H1 (cell line): ENCODE data around the gene PTF1A. TPM values are rescaled to one million over a fixed set of nuclear protein-coding genes. Genes with fewer than 3 reads are reported as not detected.
A peak's percentile ranks its signal among the peaks of the same experiment; 100 is the strongest.

Source experiments
- CTCF ChIA-PET: fragments of 300-600 bp; sonication (Branson Sonifier 250); formaldehyde crosslinking; loops from one replicate; lab custom pipeline; 2021; ENCODE audit not compliant: partially characterized antibody; lab: Charles Lee
- POLR2A ChIA-PET: fragments of 300-600 bp; sonication (Branson Sonifier 250); formaldehyde crosslinking; loops from one replicate; lab custom pipeline; 2021; ENCODE audit warnings: inconsistent platforms; ENCODE audit not compliant: partially characterized antibody; lab: Charles Lee
- DNase-seq, 2 experiments: peaks; one replicate each; pipeline versions ENCODE4 v3.0.0 to v3.0.0-alpha.2; 2010 to 2022; ENCODE audit warnings: low spot score in 2 of 2, low read depth in 1 of 2, mixed read lengths in 1 of 2
- FAIRE-seq: peaks from 2 replicates; lab custom pipeline; 2011; peaks lifted over from hg19 to GRCh38; lab: Jason Lieb, UNC
- H2AFZ ChIP-seq: 2 replicates; pipeline ENCODE4 v1.8.1; 2012; ENCODE audit warnings: low read length, inconsistent platforms
- H2AK5ac ChIP-seq: 2 replicates; pipeline ENCODE4 v1.6.1; 2013; ENCODE audit warnings: low read depth, low read length
- H2BK120ac ChIP-seq: replicated peaks from 2 replicates; pipeline ENCODE3; 2013; ENCODE audit warnings: low read depth, low read length, inconsistent platforms
- H2BK12ac ChIP-seq: 2 replicates; pipeline ENCODE4 v1.6.1; 2013; ENCODE audit warnings: low read depth, low read length
- H2BK15ac ChIP-seq: 2 replicates; pipeline ENCODE4 v1.6.1; 2013; ENCODE audit warnings: low read length
- H2BK20ac ChIP-seq: 2 replicates; pipeline ENCODE4 v1.6.1; 2013; ENCODE audit warnings: low read length
- H2BK5ac ChIP-seq: 2 replicates; pipeline ENCODE4 v1.6.1; 2013; ENCODE audit warnings: low read depth, low read length
- H3K14ac ChIP-seq: 2 replicates; pipeline ENCODE4 v1.6.1; 2013; ENCODE audit warnings: inconsistent platforms; ENCODE audit not compliant: insufficient read length
- H3K18ac ChIP-seq: 2 replicates; pipeline ENCODE4 v1.6.1; 2013; ENCODE audit warnings: low read length; ENCODE audit errors: extremely low read depth
- H3K23ac ChIP-seq: 2 replicates; pipeline ENCODE4 v1.6.1; 2013; ENCODE audit warnings: inconsistent platforms; ENCODE audit not compliant: insufficient read length
- H3K23me2 ChIP-seq: 2 replicates; pipeline ENCODE4 v1.6.1; 2013; ENCODE audit warnings: low read depth, low read length
- H3K27ac ChIP-seq: 2 replicates; pipeline ENCODE4 v1.6.1; 2011; ENCODE audit warnings: low read depth, low read length, inconsistent platforms
- H3K27me3 ChIP-seq, 4 experiments: replicated peaks in 1 of 4; 1 replicate in 1 of 4; 2 replicates in 3 of 4; pipeline versions ENCODE4 v1.6.1 to v1.8.1; 2011 to 2013; ENCODE audit warnings: low read length in 3 of 4, mild to moderate bottlenecking in 3 of 4, inconsistent platforms in 2 of 4, mixed read lengths in 2 of 4, moderate library complexity in 1 of 4; ENCODE audit not compliant: control insufficient read depth in 3 of 4, insufficient read depth in 3 of 4; ENCODE audit errors: extremely low read depth in 1 of 4
- H3K36me3 ChIP-seq, 4 experiments: 2 replicates each; pipeline versions ENCODE4 v1.6.1 to v1.8.1; 2011 to 2013; ENCODE audit warnings: mild to moderate bottlenecking in 4 of 4, low read length in 3 of 4, moderate library complexity in 2 of 4, control low read depth in 1 of 4, inconsistent platforms in 1 of 4; ENCODE audit not compliant: insufficient read depth in 4 of 4, control insufficient read depth in 2 of 4
- H3K4ac ChIP-seq: replicated peaks from 2 replicates; pipeline ENCODE3; 2013; ENCODE audit warnings: low read length, low read depth, mixed read lengths, inconsistent platforms; ENCODE audit not compliant: insufficient read length
- H3K4me1 ChIP-seq, 4 experiments: replicated peaks in 1 of 4; 1 replicate in 1 of 4; 2 replicates in 3 of 4; pipeline versions ENCODE4 v1.6.1 to v1.8.1; 2011 to 2013; ENCODE audit warnings: low read length in 3 of 4, inconsistent platforms in 2 of 4, mixed read lengths in 1 of 4; ENCODE audit not compliant: insufficient read depth in 4 of 4, control insufficient read depth in 3 of 4
- H3K4me2 ChIP-seq, 2 experiments: 2 replicates each; pipeline versions ENCODE4 v1.6.1 to v1.8.1; 2011 to 2013; ENCODE audit warnings: low read depth in 2 of 2, low read length in 2 of 2, control low read depth in 1 of 2, inconsistent platforms in 1 of 2, mild to moderate bottlenecking in 1 of 2; ENCODE audit not compliant: insufficient read depth in 1 of 2
- H3K4me3 ChIP-seq, 4 experiments: fragments of 200-600, 300-600 bp in 1 of 4; sonication (generic), shearing (Covaris generic), sonication (Bioruptor Twin) in 1 of 4; 2 replicates each; pipeline versions ENCODE4 v1.5.1 to v1.8.1; 2011 to 2016; ENCODE audit warnings: low read length in 4 of 4, low read depth in 3 of 4, control low read depth in 2 of 4, inconsistent platforms in 2 of 4, mild to moderate bottlenecking in 2 of 4, mixed read lengths in 1 of 4, moderate library complexity in 1 of 4; ENCODE audit not compliant: insufficient read depth in 2 of 4; ENCODE audit errors: extremely low read depth in 1 of 4
- H3K56ac ChIP-seq: replicated peaks from 2 replicates; pipeline ENCODE3; 2013; ENCODE audit warnings: low read depth, mild to moderate bottlenecking, mixed read lengths, low read length, inconsistent platforms; ENCODE audit not compliant: insufficient read length
- H3K79me1 ChIP-seq: 2 replicates; pipeline ENCODE4 v1.6.1; 2013; ENCODE audit warnings: low read depth, low read length, control low read depth
- H3K79me2 ChIP-seq, 2 experiments: 2 replicates each; pipeline versions ENCODE4 v1.6.1 to v1.8.1; 2012 to 2013; ENCODE audit warnings: low read length in 2 of 2, mild to moderate bottlenecking in 2 of 2, inconsistent platforms in 1 of 2; ENCODE audit not compliant: insufficient read depth in 2 of 2, control insufficient read depth in 1 of 2
- H3K9ac ChIP-seq, 4 experiments: replicated peaks in 1 of 4; 1 replicate in 1 of 4; 2 replicates in 3 of 4; pipeline versions ENCODE4 v1.6.1 to v1.8.1; 2011 to 2013; ENCODE audit warnings: low read depth in 3 of 4, low read length in 3 of 4, control low read depth in 2 of 4, mild to moderate bottlenecking in 2 of 4, moderate library complexity in 2 of 4, inconsistent platforms in 1 of 4; ENCODE audit errors: extremely low read depth in 1 of 4
- H3K9me3 ChIP-seq, 2 experiments: 2 replicates each; pipeline versions ENCODE4 v1.6.1 to v1.8.1; 2012 to 2013; ENCODE audit warnings: mild to moderate bottlenecking in 2 of 2, moderate library complexity in 2 of 2, control low read depth in 1 of 2, inconsistent platforms in 1 of 2, low read depth in 1 of 2, low read length in 1 of 2, mixed read lengths in 1 of 2; ENCODE audit not compliant: insufficient read depth in 2 of 2
- H4K20me1 ChIP-seq, 2 experiments: replicated peaks in 1 of 2; 2 replicates each; pipeline versions ENCODE3 to v1.8.1; 2011 to 2013; ENCODE audit warnings: inconsistent platforms in 2 of 2, low read length in 2 of 2, mild to moderate bottlenecking in 1 of 2; ENCODE audit not compliant: insufficient read depth in 2 of 2, control insufficient read depth in 1 of 2
- H4K5ac ChIP-seq: 2 replicates; pipeline ENCODE4 v1.6.1; 2013; ENCODE audit warnings: low read length, low read depth, mixed read lengths, inconsistent platforms; ENCODE audit not compliant: insufficient read length
- H4K8ac ChIP-seq: 2 replicates; pipeline ENCODE4 v1.8.0; 2013; ENCODE audit warnings: mild to moderate bottlenecking, moderate library complexity, low read length, inconsistent platforms; ENCODE audit not compliant: insufficient read depth; ENCODE audit errors: extremely low read depth
- H4K91ac ChIP-seq: replicated peaks from 2 replicates; pipeline ENCODE3; 2013; ENCODE audit warnings: low read length, mixed read lengths, inconsistent platforms; ENCODE audit not compliant: insufficient read length
- ASH2L ChIP-seq: fragments of 200-600, 300-600 bp; sonication (generic); IDR thresholded peaks from one replicate; pipeline ENCODE4 v1.7.1; 2017; ENCODE audit warnings: low read length
- BACH1 ChIP-seq: IDR thresholded peaks from 2 replicates; pipeline ENCODE4 v1.6.1; 2012; ENCODE audit warnings: low read length, improper control_type of control experiment
- CBX5 ChIP-seq: fragments of 300-800, 300-1000 bp; sonication (generic); IDR thresholded peaks from 2 replicates; pipeline ENCODE4 v1.7.1; 2016; ENCODE audit warnings: antibody characterized with exemption, low read length, low read depth
- CREB1 ChIP-seq: IDR thresholded peaks from 2 replicates; pipeline ENCODE4 v1.6.1; 2012; ENCODE audit warnings: inconsistent platforms
- GABPA ChIP-seq: IDR thresholded peaks from 2 replicates; pipeline ENCODE4 v1.6.1; 2011; ENCODE audit warnings: mild to moderate bottlenecking, low read length, moderate library complexity, borderline replicate concordance; ENCODE audit not compliant: insufficient read depth
- GTF2F1 ChIP-seq: IDR thresholded peaks from 2 replicates; pipeline ENCODE4 v1.6.1; 2012; ENCODE audit warnings: low read depth, low read length, improper control_type of control experiment, borderline replicate concordance
- JUN ChIP-seq: IDR thresholded peaks from 2 replicates; pipeline ENCODE4 v1.6.1; 2011; ENCODE audit warnings: low read depth, mild to moderate bottlenecking, improper control_type of control experiment, low read length
- JUND ChIP-seq: IDR thresholded peaks from 2 replicates; pipeline ENCODE4 v1.6.1; 2011; ENCODE audit warnings: mild to moderate bottlenecking, improper control_type of control experiment, low read length
- KDM4A ChIP-seq: IDR thresholded peaks from one replicate; pipeline ENCODE4 v1.7.1; 2012; ENCODE audit warnings: low read depth, mild to moderate bottlenecking, moderate library complexity, low read length, inconsistent platforms; ENCODE audit not compliant: severe bottlenecking
- RBBP5 ChIP-seq: IDR thresholded peaks from 2 replicates; pipeline ENCODE4 v1.7.1; 2012; ENCODE audit warnings: low read depth, mild to moderate bottlenecking, inconsistent platforms, low read length, moderate library complexity, borderline replicate concordance
- TAF7 ChIP-seq: optimal IDR thresholded peaks from 2 replicates; pipeline ENCODE3; 2011; ENCODE audit warnings: low read depth, mild to moderate bottlenecking, inconsistent platforms, low read length, moderate library complexity, borderline replicate concordance
- TEAD4 ChIP-seq: IDR thresholded peaks from 2 replicates; pipeline ENCODE4 v1.6.1; 2012; ENCODE audit warnings: low read depth, low read length, inconsistent platforms, mixed read lengths
- ZNF274 ChIP-seq: IDR thresholded peaks from 2 replicates; pipeline ENCODE4 v1.7.0; 2012; ENCODE audit warnings: low read length, borderline replicate concordance; ENCODE audit errors: extremely low read depth
- WGBS, 2 experiments: shearing (Covaris generic) in 1 of 2; methylation state at CpG; one replicate each; pipeline versions ENCODE4 v1.1.6 to v1.1.7; 2013 to 2015; ENCODE audit warnings: low lambda C conversion rate in 2 of 2, mixed read lengths in 2 of 2, inconsistent platforms in 1 of 2, low coverage in 1 of 2, missing lambda C conversion rate in 1 of 2; ENCODE audit not compliant: insufficient replicate concordance in 2 of 2, insufficient coverage in 1 of 2, insufficient read length in 1 of 2; ENCODE audit errors: extremely low coverage in 1 of 2, missing lambda C conversion rate in 1 of 2; 5-methylcytosine and 5-hydroxymethylcytosine counted together
- polyA plus RNA-seq, 7 experiments: library from polyadenylated mRNA; depleted of rRNA in 3 of 7; stranded (reverse) in 5 of 7; unstranded in 2 of 7; fragments of >200 nt in 5 of 7; fragments of 200-250 nt in 2 of 7; gene quantifications; 1 replicate in 5 of 7; 2 replicates in 1 of 7; 4 replicates in 1 of 7; pipeline versions ENCODE4 v1.2.1 to v1.2.3, GENCODE V29; 2011 to 2013; ENCODE audit warnings: missing spikeins in 2 of 7, mixed read lengths in 2 of 7
- total RNA-seq: library from RNA; stranded (reverse); fragmentation: NEBNext Ultra II Directional; extraction: Animal tissue kit (Norgen Biotek cat#: 25700); gene quantifications from 2 replicates; pipeline ENCODE4 v1.2.1, GENCODE V29; 2021

The PTF1A gene
- total and polyA plus RNA-seq, 2 of the 8 experiments (the other 6 are each of a cell fraction or from before 2014, with no cell fraction given) = not detected

- no peaks in the 10 kb centered on the region for H3K79me1 ChIP-seq
- DNase-seq = no peak
- no peak overlapping the region for H3K23ac ChIP-seq
- H2BK120ac ChIP-seq = no peak overlapping the region
- CTCF ChIA-PET = interaction anchor here (0.6 to 10.3 kb wide), 53 partner anchors 9 to 1360 kb away, joined by 3 to 183 read pairs (median 6); partner anchors contain the start of genes OTUD1 and PTF1A
- TF ChIP-seq RBBP5 (no peak), BACH1 (no peak), TAF7 (no peak), ZNF274 (no peak), TEAD4 (no peak), CREB1 (no peak), CBX5 (no peak), GTF2F1 (no peak), JUND (no peak), ASH2L (no peak), GABPA (no peak), JUN (no peak), KDM4A (no peak)
- H3K79me2 ChIP-seq = no peaks in the 10 kb centered on the region
- POLR2A ChIA-PET = no interaction called here
- H2AK5ac ChIP-seq = no peak overlapping the region
- H3K56ac ChIP-seq = no peak overlapping the region
- no peaks in the 10 kb centered on the region for H3K9me3 ChIP-seq
- no peak overlapping the region for H3K9ac ChIP-seq
- H3K4me3 ChIP-seq = no peak overlapping the region
- H2BK5ac ChIP-seq = no peak overlapping the region
- H2BK12ac ChIP-seq = no peak overlapping the region
- H3K14ac ChIP-seq = no peak overlapping the region
- H4K91ac ChIP-seq = no peak overlapping the region
- 0 out of 2 replicates have a peak overlapping the region, but pooled peaks have one; percentile 58 for H4K8ac ChIP-seq
- peaks cover 0 to 2% (median under 1%) of the 10 kb centered on the region in 4 experiments; a peak in 3 of 7 replicates for H3K4me1 ChIP-seq
- no peaks in the 10 kb centered on the region for H3K36me3 ChIP-seq
- no peak overlapping the region for H4K5ac ChIP-seq
- H2BK20ac ChIP-seq = no peak overlapping the region
- no peak overlapping the region for H3K4ac ChIP-seq
- no peak overlapping the region for H2BK15ac ChIP-seq
- peaks cover 0 to 8% (median 0%) of the 10 kb centered on the region in 4 experiments; a peak in 2 of 7 replicates for H3K27me3 ChIP-seq
- no peak for FAIRE-seq
- no peaks in the 10 kb centered on the region for H3K23me2 ChIP-seq
- WGBS, 2 experiments = 82% methylated on average over 14 of the region's 14 CpGs; no CpG with 5 or more reads in 1 of the 2 experiments
- no peak overlapping the region for H2AFZ ChIP-seq
- peaks cover 0 to 2% of the 10 kb centered on the region in 2 experiments for H4K20me1 ChIP-seq
- H3K18ac ChIP-seq = no peak overlapping the region
- H3K27ac ChIP-seq = no peak overlapping the region
- H3K4me2 ChIP-seq = no peak overlapping the region
Measured at GRCh38 chr10:23157239-23157681, 34.9 kb upstream of the PTF1A start.
